ENCODE data around the gene B4GALNT4.
"Not testable (repeated sequence)": the region's sequence is repeated elsewhere in the genome, so short reads cannot be mapped to it uniquely, and the experiment has no call there.

Gene B4GALNT4

DNA sequence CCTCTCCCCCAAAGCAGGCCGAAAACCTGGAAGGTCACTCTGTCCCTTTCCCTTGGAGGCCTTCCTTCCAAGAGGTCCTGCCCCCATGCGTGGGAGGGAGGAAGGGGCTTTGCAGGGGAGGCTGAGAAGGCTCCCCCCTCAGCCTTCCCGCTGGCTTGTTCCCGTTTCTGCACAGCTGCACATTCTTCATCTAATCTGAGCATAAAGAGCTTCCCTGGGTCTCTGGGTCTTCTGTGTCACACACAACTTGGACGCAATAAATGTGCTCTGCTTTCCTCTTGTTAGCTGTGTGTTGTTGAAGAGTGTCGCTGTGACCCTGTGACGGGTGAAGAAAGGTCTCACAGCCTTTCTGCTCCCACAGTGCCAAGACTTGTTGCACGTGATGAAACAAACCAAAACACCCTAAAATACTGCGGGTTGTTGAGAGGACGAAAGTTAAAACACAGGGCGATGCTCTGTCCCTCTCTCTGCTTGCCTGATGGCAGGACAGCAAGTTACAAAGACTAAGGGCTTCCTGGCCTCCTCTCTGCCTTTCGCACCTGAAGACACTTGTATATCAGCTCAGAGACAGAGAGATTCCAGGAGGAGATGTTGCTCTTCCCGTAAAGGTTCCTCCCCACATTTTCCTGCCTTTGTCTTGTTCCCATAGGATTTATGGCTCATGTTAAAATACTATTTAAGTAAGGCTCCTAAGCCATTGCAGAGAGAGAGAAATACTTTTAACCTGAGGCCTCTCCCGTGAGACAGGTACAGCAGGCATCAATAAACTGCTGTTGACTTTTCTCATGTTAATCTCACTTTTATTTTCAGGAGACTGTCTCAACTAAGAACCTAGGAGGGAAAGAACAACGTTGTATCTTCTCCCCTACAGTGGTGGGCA, 33.3 kb upstream of the B4GALNT4 start:
- Histone ChIP-seq H3K9ac (ENCODE audit: low read depth in 1 of 2, low read length in 2 of 2) (no peak overlapping the region), H3K9me3 (ENCODE audit: control insufficient read depth in 1 of 2, low read length in 2 of 2) (no peaks in the 10 kb centered on the region), H3K4me1 (ENCODE audit: control insufficient read depth in 1 of 2, insufficient read depth in 2 of 2, low read length in 2 of 2) (peaks cover 16 to 21% of the 10 kb centered on the region in 2 donors), H3K27me3 (ENCODE audit: control insufficient read depth in 1 of 2, insufficient read depth in 2 of 2, low read length in 2 of 2) (no peaks in the 10 kb centered on the region), H3K36me3 (ENCODE audit: control insufficient read depth in 1 of 2, insufficient read depth in 2 of 2, low read length in 2 of 2) (no peaks in the 10 kb centered on the region), H3K4me3 (ENCODE audit: low read depth in 1 of 2, low read length in 2 of 2) (no peak overlapping the region), H3K27ac (ENCODE audit: low read depth, low read length) (peak overlapping the region; percentile 48)

DNA sequence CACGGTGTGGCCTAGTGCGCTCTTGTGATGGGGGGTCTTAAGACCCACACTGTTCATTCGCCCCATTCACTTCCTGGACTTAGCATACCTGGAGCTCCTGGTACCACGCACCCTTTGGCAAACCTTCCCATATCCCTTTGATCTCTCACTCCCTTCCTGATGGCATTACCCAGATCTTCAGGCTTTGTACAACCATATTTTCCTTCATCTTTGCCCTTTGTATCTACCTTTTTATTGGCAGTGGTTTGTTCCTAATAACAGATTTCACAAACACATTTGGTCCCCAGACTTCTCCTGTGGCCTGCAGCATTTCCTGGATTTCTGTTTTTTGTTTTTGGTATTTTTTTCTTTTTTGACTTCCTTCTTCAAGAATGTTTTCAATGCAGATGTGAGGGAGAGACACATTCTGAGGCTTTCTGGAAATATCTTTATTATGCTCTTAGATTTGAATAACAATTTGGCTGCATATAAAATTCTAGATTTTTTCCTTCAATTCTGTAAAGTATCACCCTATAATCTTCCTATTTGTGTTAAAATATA, 32.6 kb upstream of the B4GALNT4 start:
- no peak overlapping the region for H3K9ac ChIP-seq (ENCODE audit: low read depth in 1 of 2, low read length in 2 of 2)
- H3K9me3 ChIP-seq (ENCODE audit: control insufficient read depth in 1 of 2, low read length in 2 of 2): no peaks in the 10 kb centered on the region
- H3K4me1 ChIP-seq (ENCODE audit: control insufficient read depth in 1 of 2, insufficient read depth in 2 of 2, low read length in 2 of 2): peaks cover 16% of the 10 kb centered on the region in 2 donors
- no peak overlapping the region for H3K4me3 ChIP-seq (ENCODE audit: low read depth in 1 of 2, low read length in 2 of 2)
- H3K27ac ChIP-seq (ENCODE audit: low read depth, low read length): peak overlapping the region; percentile 48
- H3K36me3 ChIP-seq (ENCODE audit: control insufficient read depth in 1 of 2, insufficient read depth in 2 of 2, low read length in 2 of 2): no peaks in the 10 kb centered on the region
- no peaks in the 10 kb centered on the region for H3K27me3 ChIP-seq (ENCODE audit: control insufficient read depth in 1 of 2, insufficient read depth in 2 of 2, low read length in 2 of 2)

DNA sequence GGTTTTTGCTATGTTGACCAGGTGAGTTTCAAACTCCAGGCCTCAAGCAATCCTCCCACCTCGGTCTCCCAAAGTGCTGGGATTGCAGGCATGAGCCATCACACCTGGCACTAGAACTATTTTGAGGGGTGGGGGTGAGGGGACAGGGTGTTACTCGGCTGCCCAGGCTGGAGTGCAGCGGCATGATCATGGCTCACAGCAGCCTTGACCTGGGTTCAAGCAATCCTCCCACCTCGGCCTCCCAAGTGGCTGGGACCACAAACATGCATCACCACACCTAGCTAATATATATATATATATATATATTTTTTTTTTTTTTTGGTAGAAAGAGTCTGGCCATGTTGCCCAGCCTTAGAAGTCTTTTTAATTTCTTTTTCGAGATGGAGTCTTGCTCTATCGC, 31.6 kb upstream of the B4GALNT4 start:
- Histone ChIP-seq H3K4me1 (ENCODE audit: control insufficient read depth in 1 of 2, insufficient read depth in 2 of 2, low read length in 2 of 2) (peaks cover 16% of the 10 kb centered on the region in 2 donors), H3K36me3 (ENCODE audit: control insufficient read depth in 1 of 2, insufficient read depth in 2 of 2, low read length in 2 of 2) (no peaks in the 10 kb centered on the region), H3K27ac (ENCODE audit: low read depth, low read length) (no peak overlapping the region), H3K9me3 (ENCODE audit: control insufficient read depth in 1 of 2, low read length in 2 of 2) (no peaks in the 10 kb centered on the region), H3K27me3 (ENCODE audit: control insufficient read depth in 1 of 2, insufficient read depth in 2 of 2, low read length in 2 of 2) (no peaks in the 10 kb centered on the region), H3K4me3 (ENCODE audit: low read depth in 1 of 2, low read length in 2 of 2) (no peak overlapping the region), H3K9ac (ENCODE audit: low read depth in 1 of 2, low read length in 2 of 2) (no peak overlapping the region)

DNA sequence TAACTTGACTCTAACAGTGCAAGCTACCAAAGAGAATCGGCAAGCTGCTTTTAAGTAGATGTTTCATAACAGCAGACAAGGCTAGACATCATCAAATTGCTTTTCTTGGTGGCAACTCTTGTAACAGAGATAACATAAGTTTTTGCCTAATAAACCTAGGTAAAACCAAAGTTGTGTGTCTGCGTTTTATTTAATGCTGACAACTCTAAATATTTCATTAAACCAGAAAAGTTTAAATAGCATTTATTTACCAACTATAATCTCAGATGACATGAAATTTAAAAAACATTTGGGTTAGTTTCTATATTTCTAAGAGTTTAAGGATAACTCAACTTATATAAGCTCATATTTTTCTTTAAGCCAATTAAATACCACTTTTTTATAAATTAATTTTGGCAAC, 29.3 kb upstream of the B4GALNT4 start:
- H3K27me3 ChIP-seq (ENCODE audit: control insufficient read depth in 1 of 2, insufficient read depth in 2 of 2, low read length in 2 of 2): no peaks in the 10 kb centered on the region
- H3K4me1 ChIP-seq (ENCODE audit: control insufficient read depth in 1 of 2, insufficient read depth in 2 of 2, low read length in 2 of 2): peaks cover 16% of the 10 kb centered on the region in 2 donors
- H3K9ac ChIP-seq (ENCODE audit: low read depth in 1 of 2, low read length in 2 of 2): no peak overlapping the region
- H3K4me3 ChIP-seq (ENCODE audit: low read depth in 1 of 2, low read length in 2 of 2): no peak overlapping the region
- H3K36me3 ChIP-seq (ENCODE audit: control insufficient read depth in 1 of 2, insufficient read depth in 2 of 2, low read length in 2 of 2): no peaks in the 10 kb centered on the region
- H3K27ac ChIP-seq (ENCODE audit: low read depth, low read length): no peak overlapping the region
- H3K9me3 ChIP-seq (ENCODE audit: control insufficient read depth in 1 of 2, low read length in 2 of 2): no peaks in the 10 kb centered on the region

DNA sequence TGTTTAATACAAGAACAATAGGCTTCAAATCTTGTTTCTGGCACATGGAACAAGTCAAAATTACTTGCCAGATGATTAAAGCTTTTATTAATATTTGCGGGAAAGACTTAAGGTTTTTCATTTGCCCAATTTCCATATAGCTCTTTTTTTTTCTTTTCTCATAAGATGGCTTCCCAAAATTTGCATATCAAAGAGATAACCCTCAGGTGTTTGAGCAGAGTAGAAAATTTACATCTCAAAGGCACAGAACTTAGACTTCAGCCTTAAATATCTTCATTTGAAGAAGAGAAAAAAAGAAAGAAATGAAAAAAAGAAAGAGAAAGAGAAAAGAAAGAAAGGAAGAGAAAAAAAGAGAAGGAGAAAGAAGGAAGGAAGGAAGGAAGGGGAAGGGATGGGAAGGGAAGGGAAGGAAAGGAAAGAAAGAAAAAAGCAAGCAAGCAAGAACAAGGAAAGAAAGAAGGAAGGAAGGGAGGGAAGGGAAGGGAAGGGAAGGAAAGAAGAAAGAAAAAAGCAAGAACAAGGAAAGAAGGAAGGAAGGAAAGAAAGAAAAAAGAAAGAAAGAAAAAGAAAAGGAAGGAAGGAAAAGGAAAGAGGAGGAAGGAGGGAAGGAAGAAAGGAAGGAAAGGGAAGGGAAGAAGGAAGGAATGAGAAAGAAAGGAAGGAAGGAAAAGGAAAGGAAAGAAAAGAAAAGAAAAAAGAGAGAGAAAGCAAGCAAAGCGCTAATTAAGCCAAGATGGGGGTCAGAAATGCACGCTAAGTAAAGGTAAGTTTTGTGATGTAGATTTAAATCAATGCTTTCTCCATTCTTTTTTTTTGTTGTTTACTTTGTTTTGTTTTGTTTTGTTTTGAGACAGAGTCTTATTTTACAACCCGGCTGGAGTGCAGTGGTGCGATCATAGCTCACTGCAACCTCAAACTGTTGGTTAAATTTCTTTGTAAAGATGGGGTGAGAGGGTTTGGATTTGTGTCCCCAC, 28.5 kb upstream of the B4GALNT4 start:
- Histone ChIP-seq H3K9ac (ENCODE audit: low read depth in 1 of 2, low read length in 2 of 2) (no peak overlapping the region), H3K4me1 (ENCODE audit: control insufficient read depth in 1 of 2, insufficient read depth in 2 of 2, low read length in 2 of 2) (peaks cover 12% of the 10 kb centered on the region in 2 donors), H3K4me3 (ENCODE audit: low read depth in 1 of 2, low read length in 2 of 2) (no peak overlapping the region), H3K27me3 (ENCODE audit: control insufficient read depth in 1 of 2, insufficient read depth in 2 of 2, low read length in 2 of 2) (no peaks in the 10 kb centered on the region), H3K36me3 (ENCODE audit: control insufficient read depth in 1 of 2, insufficient read depth in 2 of 2, low read length in 2 of 2) (no peaks in the 10 kb centered on the region), H3K9me3 (ENCODE audit: control insufficient read depth in 1 of 2, low read length in 2 of 2) (no peaks in the 10 kb centered on the region), H3K27ac (ENCODE audit: low read depth, low read length) (no peak overlapping the region)

DNA sequence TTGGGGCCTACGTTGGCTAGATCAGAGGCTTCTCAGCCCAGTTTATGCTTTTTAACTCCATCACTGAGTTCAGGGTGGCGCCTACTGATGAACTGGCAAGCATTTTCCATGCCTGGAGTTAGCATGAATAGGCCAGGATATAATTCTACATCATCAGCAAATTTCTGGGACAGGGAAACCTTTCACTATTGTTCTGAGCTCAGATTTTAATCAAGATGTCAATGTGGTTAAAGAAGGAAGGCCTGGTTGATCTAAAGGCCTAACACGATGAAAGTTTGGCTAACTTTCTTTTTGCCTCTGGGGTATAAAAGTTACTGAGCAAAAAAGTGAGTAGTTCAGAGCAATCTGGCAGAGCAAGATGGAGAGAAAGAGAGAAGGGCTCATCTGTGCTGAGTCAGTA, 27.0 kb upstream of the B4GALNT4 start:
- no peaks in the 10 kb centered on the region for H3K9me3 ChIP-seq (ENCODE audit: control insufficient read depth in 1 of 2, low read length in 2 of 2)
- no peak overlapping the region for H3K4me3 ChIP-seq (ENCODE audit: low read depth in 1 of 2, low read length in 2 of 2)
- H3K9ac ChIP-seq (ENCODE audit: low read depth in 1 of 2, low read length in 2 of 2): no peak overlapping the region
- no peaks in the 10 kb centered on the region for H3K36me3 ChIP-seq (ENCODE audit: control insufficient read depth in 1 of 2, insufficient read depth in 2 of 2, low read length in 2 of 2)
- no peak overlapping the region for H3K27ac ChIP-seq (ENCODE audit: low read depth, low read length)
- H3K27me3 ChIP-seq (ENCODE audit: control insufficient read depth in 1 of 2, insufficient read depth in 2 of 2, low read length in 2 of 2): peaks cover 0 to 2% of the 10 kb centered on the region in 2 donors
- no peaks in the 10 kb centered on the region for H3K4me1 ChIP-seq (ENCODE audit: control insufficient read depth in 1 of 2, insufficient read depth in 2 of 2, low read length in 2 of 2)

DNA sequence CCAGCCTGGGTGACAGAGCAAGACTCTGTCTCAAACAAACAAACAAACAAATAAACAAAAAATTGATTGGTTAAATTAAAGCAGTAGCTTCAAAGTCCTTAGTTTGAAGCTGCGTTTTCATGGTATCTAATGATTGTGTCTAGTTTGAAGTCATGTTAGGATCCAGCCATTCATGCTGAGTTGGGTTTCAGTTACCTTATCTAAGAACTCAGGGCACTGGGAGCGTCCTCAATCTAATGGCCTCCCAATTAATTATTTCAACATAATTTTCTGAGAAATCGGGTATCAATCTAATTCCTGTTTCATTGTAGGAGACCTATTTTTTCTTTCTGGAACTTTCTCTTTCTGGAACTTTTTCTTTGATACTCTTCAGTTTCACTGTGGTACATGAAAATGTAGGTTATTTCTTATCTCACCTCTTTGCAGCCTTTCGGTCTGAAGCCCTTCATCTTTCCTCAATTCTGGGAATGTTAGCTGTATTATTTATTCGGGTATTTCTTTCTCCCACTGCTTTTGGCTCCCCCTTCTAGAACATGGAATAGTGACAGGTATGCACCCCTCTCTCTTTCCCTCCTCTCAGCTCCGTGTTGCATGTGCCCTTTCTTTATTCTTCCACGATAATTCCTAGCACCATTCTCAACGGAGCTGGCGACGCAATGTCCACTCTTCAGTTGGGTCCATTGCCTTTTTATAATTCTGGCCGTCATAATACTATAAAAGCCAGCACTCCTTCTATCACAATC, 24.3 kb upstream of the B4GALNT4 start:
- no peak overlapping the region for H3K4me3 ChIP-seq (ENCODE audit: low read depth in 1 of 2, low read length in 2 of 2)
- H3K9ac ChIP-seq (ENCODE audit: low read depth in 1 of 2, low read length in 2 of 2): no peak overlapping the region
- H3K9me3 ChIP-seq (ENCODE audit: control insufficient read depth in 1 of 2, low read length in 2 of 2): no peaks in the 10 kb centered on the region
- no peaks in the 10 kb centered on the region for H3K4me1 ChIP-seq (ENCODE audit: control insufficient read depth in 1 of 2, insufficient read depth in 2 of 2, low read length in 2 of 2)
- H3K36me3 ChIP-seq (ENCODE audit: control insufficient read depth in 1 of 2, insufficient read depth in 2 of 2, low read length in 2 of 2): no peaks in the 10 kb centered on the region
- H3K27me3 ChIP-seq (ENCODE audit: control insufficient read depth in 1 of 2, insufficient read depth in 2 of 2, low read length in 2 of 2): peaks cover 0 to 2% of the 10 kb centered on the region in 2 donors
- no peak overlapping the region for H3K27ac ChIP-seq (ENCODE audit: low read depth, low read length)

DNA sequence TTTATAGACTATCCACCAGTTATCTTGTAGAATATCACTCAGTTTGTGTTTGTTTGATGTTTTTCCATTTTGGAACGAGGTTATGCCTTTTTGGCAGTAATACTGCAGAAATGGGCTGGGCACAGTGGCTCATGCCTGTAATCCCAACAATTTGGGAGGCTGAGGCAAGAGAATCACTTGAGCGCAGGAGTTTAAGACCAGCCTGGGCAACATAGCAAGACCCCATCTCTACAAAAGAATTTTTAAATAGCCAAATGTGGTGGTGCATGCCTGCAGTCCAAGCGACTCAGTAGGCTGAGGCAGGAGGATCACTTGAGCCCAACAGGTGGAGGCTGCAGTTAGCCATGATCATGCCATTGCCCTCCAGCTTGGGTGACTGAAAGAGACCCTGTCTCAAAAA, 22.8 kb upstream of the B4GALNT4 start:
- H3K9me3 ChIP-seq (ENCODE audit: control insufficient read depth in 1 of 2, low read length in 2 of 2): no peaks in the 10 kb centered on the region
- H3K27ac ChIP-seq (ENCODE audit: low read depth, low read length): no peak overlapping the region
- no peak overlapping the region for H3K4me3 ChIP-seq (ENCODE audit: low read depth in 1 of 2, low read length in 2 of 2)
- no peak overlapping the region for H3K9ac ChIP-seq (ENCODE audit: low read depth in 1 of 2, low read length in 2 of 2)
- peaks cover 7 to 8% of the 10 kb centered on the region in 2 donors for H3K4me1 ChIP-seq (ENCODE audit: control insufficient read depth in 1 of 2, insufficient read depth in 2 of 2, low read length in 2 of 2)
- peaks cover 0 to 2% of the 10 kb centered on the region in 2 donors for H3K27me3 ChIP-seq (ENCODE audit: control insufficient read depth in 1 of 2, insufficient read depth in 2 of 2, low read length in 2 of 2)
- no peaks in the 10 kb centered on the region for H3K36me3 ChIP-seq (ENCODE audit: control insufficient read depth in 1 of 2, insufficient read depth in 2 of 2, low read length in 2 of 2)

DNA sequence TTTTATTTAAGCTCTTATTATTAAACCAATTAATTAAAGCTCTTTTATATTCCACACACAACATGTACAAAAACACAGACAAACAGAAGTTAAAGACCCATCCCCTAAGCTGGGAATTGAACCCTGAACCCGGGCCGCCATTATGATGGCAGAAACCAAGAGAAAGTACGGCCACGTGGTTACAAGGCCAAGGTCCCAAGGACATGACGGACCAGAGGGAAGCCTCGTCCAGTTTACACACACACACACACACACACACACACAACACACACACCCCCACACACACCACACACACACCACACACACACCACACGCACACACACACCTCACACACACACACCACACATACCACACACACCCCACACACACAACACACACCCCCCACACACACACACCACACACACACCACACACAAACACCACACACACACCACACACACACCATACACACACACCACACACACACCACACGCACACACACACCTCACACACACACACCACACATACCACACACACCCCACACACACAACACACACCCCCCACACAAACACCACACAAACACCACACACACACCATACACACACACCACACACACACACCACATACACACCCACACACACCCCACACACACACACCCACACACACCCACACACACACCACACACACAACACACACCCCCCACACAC, 19.9 kb upstream of the B4GALNT4 start:
- not testable (repeated sequence) for H3K27ac ChIP-seq (ENCODE audit: low read depth, low read length); H3K9ac ChIP-seq (ENCODE audit: low read depth in 1 of 2, low read length in 2 of 2); H3K9me3 ChIP-seq (ENCODE audit: control insufficient read depth in 1 of 2, low read length in 2 of 2); H3K4me3 ChIP-seq (ENCODE audit: low read depth in 1 of 2, low read length in 2 of 2); H3K36me3 ChIP-seq (ENCODE audit: control insufficient read depth in 1 of 2, insufficient read depth in 2 of 2, low read length in 2 of 2); H3K27me3 ChIP-seq (ENCODE audit: control insufficient read depth in 1 of 2, insufficient read depth in 2 of 2, low read length in 2 of 2)
- peaks cover 13 to 25% of the 10 kb centered on the region in 2 donors for H3K4me1 ChIP-seq (ENCODE audit: control insufficient read depth in 1 of 2, insufficient read depth in 2 of 2, low read length in 2 of 2)

Measured in duodenal mucosa (tissue), 2 donors.